Activated T-helper 2 cell treated with anti-CD3 and anti-CD28 coated beads, Interferon-gamma antibody, Interleukin-2, Interleukin-4, amounts not matched to agents 10 μg/mL and 5 μg/mL and 100 μg/mL, durations not matched to agents 14 hours and 24 hours and 36 hours (primary cell): ENCODE results near the gene KIF2C. TPM values are rescaled to one million over a fixed set of nuclear protein-coding genes. Genes with fewer than 3 reads are reported as not detected.
"Not testable (repeated sequence)": the region's sequence is repeated elsewhere in the genome, so short reads cannot be mapped to it uniquely, and the experiment has no call there.

ENCODE experiments used
- DNase-seq: peaks from one replicate; pipeline ENCODE4 v3.0.0; 2021; ENCODE audit warnings: low spot score
- H3K27ac Mint-ChIP-seq: one replicate; pipeline ENCODE4 v1.8.0; 2021; ENCODE audit warnings: mixed read lengths
- H3K27me3 Mint-ChIP-seq: one replicate; pipeline ENCODE4 v1.8.0; 2021; ENCODE audit warnings: low read depth, mixed read lengths
- H3K36me3 Mint-ChIP-seq: one replicate; pipeline ENCODE4 v1.8.0; 2021; ENCODE audit warnings: low read depth, mixed read lengths
- H3K4me1 Mint-ChIP-seq: one replicate; pipeline ENCODE4 v1.8.0; 2021; ENCODE audit warnings: low read depth, mixed read lengths
- H3K4me3 Mint-ChIP-seq: one replicate; pipeline ENCODE4 v1.8.0; 2021; ENCODE audit warnings: low read depth, mild to moderate bottlenecking, moderate library complexity, mixed read lengths
- H3K9me3 Mint-ChIP-seq: one replicate; pipeline ENCODE4 v1.8.0; 2021; ENCODE audit warnings: mixed read lengths
- intact Hi-C: fragments of 100-400 bp; cut with micrococcal nuclease; formaldehyde crosslinking; loops from one replicate; pipeline ENCODE4 v1.15.1; 2023
- total RNA-seq: library from RNA; stranded (reverse); gene quantifications from 2 replicates; pipeline ENCODE4 v1.2.3, GENCODE V29; 2022

Gene KIF2C
- total RNA-seq, 1 donor from 2014 or later = 83.5 TPM

- H3K4me3 Mint-ChIP-seq = peak overlapping the region; percentile 75
- peak; percentile 87 for DNase-seq
- H3K27ac Mint-ChIP-seq = peak overlapping the region; percentile 99
- H3K4me1 Mint-ChIP-seq = peaks cover 68% of the 10 kb centered on the region
- intact Hi-C loops = loop anchor here (1.0 to 10.0 kb wide), 8 partner anchors 13 to 877 kb away; partner anchors contain the start of genes ARMH1, GPBP1L1, NASP and RNU5D-1
- H3K27me3 Mint-ChIP-seq = no peaks in the 10 kb centered on the region
- no peaks in the 10 kb centered on the region for H3K9me3 Mint-ChIP-seq
- H3K36me3 Mint-ChIP-seq = peaks cover 84% of the 10 kb centered on the region
Observed at GRCh38 chr1:44807364-44808062, 67.9 kb downstream of the KIF2C start.

GRCh38 chr1:44808063-44808937, 68.7 kb downstream of the KIF2C start, which contains the start of gene BTBD19:
BTBD19 (plus strand) TSS chr1:44808523; CDS start chr1:44808821, 298 bp downstream.
- Mint-ChIP-seq H3K36me3 (peaks cover 77% of the 10 kb centered on the region), H3K4me1 (peaks cover 62% of the 10 kb centered on the region), H3K4me3 (peak within 1 kb of the TSS; percentile 75), H3K9me3 (no peaks in the 10 kb centered on the region), H3K27ac (peak within 1 kb of the TSS; percentile 99), H3K27me3 (no peaks in the 10 kb centered on the region)
- DNase-seq = no peak
- intact Hi-C loops = loop anchor here (2.0 to 10.0 kb wide), 5 partner anchors 77 to 877 kb away; partner anchors contain the start of genes ARMH1, GPBP1L1, NASP and RNU5D-1

GRCh38 chr1:44808938-44809917, 69.6 kb downstream of the KIF2C start:
- intact Hi-C loops = loop anchor here (1.0 to 10.0 kb wide), 7 partner anchors 8 to 876 kb away; partner anchors contain the start of genes ARMH1, GPBP1L1, KIF2C and NASP
- DNase-seq = peak; percentile 88
- Mint-ChIP-seq H3K36me3 (peaks cover 75% of the 10 kb centered on the region), H3K27me3 (no peaks in the 10 kb centered on the region), H3K27ac (peak overlapping the region; percentile 99), H3K4me1 (peaks cover 63% of the 10 kb centered on the region), H3K4me3 (peak overlapping the region; percentile 75), H3K9me3 (no peaks in the 10 kb centered on the region)

GRCh38 chr1:44810101-44810761, 70.6 kb downstream of the KIF2C start:
- peaks cover 74% of the 10 kb centered on the region for H3K36me3 Mint-ChIP-seq
- peak overlapping the region; percentile 75 for H3K4me3 Mint-ChIP-seq
- no peak for DNase-seq
- H3K27me3 Mint-ChIP-seq = no peaks in the 10 kb centered on the region
- no peaks in the 10 kb centered on the region for H3K9me3 Mint-ChIP-seq
- intact Hi-C loops = no loop called here
- peaks cover 65% of the 10 kb centered on the region for H3K4me1 Mint-ChIP-seq
- peak overlapping the region; percentile 99 for H3K27ac Mint-ChIP-seq

- peaks cover 74% of the 10 kb centered on the region for H3K36me3 Mint-ChIP-seq
Observed at GRCh38 chr1:44810762-44811105, 71.1 kb downstream of the KIF2C start.

GRCh38 chr1:44811234-44811633, 71.6 kb downstream of the KIF2C start:
- H3K27me3 Mint-ChIP-seq = no peaks in the 10 kb centered on the region

More at GRCh38 chr1:44810762-44811105, 71.1 kb downstream of the KIF2C start:
- H3K4me3 Mint-ChIP-seq, intact Hi-C loops, H3K9me3 Mint-ChIP-seq, H3K27me3 Mint-ChIP-seq, DNase-seq: not testable (repeated sequence)
- peaks cover 64% of the 10 kb centered on the region for H3K4me1 Mint-ChIP-seq
- peak overlapping the region; percentile 99 for H3K27ac Mint-ChIP-seq

GRCh38 chr1:44812822-44813543, 73.3 kb downstream of the KIF2C start:
- Mint-ChIP-seq H3K27me3 (no peaks in the 10 kb centered on the region), H3K36me3 (peaks cover 73% of the 10 kb centered on the region), H3K4me1 (peaks cover 57% of the 10 kb centered on the region), H3K4me3 (no peak overlapping the region), H3K27ac (peak overlapping the region; percentile 85), H3K9me3 (no peaks in the 10 kb centered on the region)
- DNase-seq = no peak
- intact Hi-C loops = no loop called here

More at GRCh38 chr1:44811234-44811633, 71.6 kb downstream of the KIF2C start:
- Mint-ChIP-seq H3K36me3 (peaks cover 74% of the 10 kb centered on the region), H3K4me3 (peak overlapping the region; percentile 1), H3K9me3 (no peaks in the 10 kb centered on the region), H3K27ac (peak overlapping the region; percentile 99), H3K4me1 (peaks cover 64% of the 10 kb centered on the region)
- intact Hi-C loops = no loop called here
- no peak for DNase-seq

- Mint-ChIP-seq H3K27ac (peak overlapping the region; percentile 18), H3K36me3 (peaks cover 54% of the 10 kb centered on the region), H3K4me3 (peak overlapping the region; percentile 90), H3K4me1 (peaks cover 49% of the 10 kb centered on the region)
- intact Hi-C loops, H3K9me3 Mint-ChIP-seq, H3K27me3 Mint-ChIP-seq, DNase-seq: not testable (repeated sequence)
Observed at GRCh38 chr1:44815926-44816325, 76.3 kb downstream of the KIF2C start.

GRCh38 chr1:44817307-44817706, 77.7 kb downstream of the KIF2C start:
- peak overlapping the region; percentile 20 for H3K4me3 Mint-ChIP-seq
- H3K27ac Mint-ChIP-seq = peak overlapping the region; percentile 17
- DNase-seq = no peak
- H3K4me1 Mint-ChIP-seq = peaks cover 39% of the 10 kb centered on the region
- no peaks in the 10 kb centered on the region for H3K9me3 Mint-ChIP-seq
- H3K36me3 Mint-ChIP-seq = peaks cover 41% of the 10 kb centered on the region
- no peaks in the 10 kb centered on the region for H3K27me3 Mint-ChIP-seq
- intact Hi-C loops = no loop called here
